ENCODE results near the gene FRMD8.
"Not testable (repeated sequence)": the region's sequence is repeated elsewhere in the genome, so short reads cannot be mapped to it uniquely, and the experiment has no call there.

The FRMD8 gene

GRCh38 chr11:65437436-65438227 lies 51.2 kb downstream of the FRMD8 start:
- peak in 1 of 2 donors; percentile 22 for DNase-seq

GRCh38 chr11:65438257-65439151 lies 52.1 kb downstream of the FRMD8 start:
- DNase-seq: peak in 1 of 2 donors; percentile 24

- DNase-seq: peak in 1 of 2 donors; percentile 24
Observed at GRCh38 chr11:65439331-65440181, 53.1 kb downstream of the FRMD8 start.

- DNase-seq: peak in 1 of 2 donors; percentile 33
Observed at GRCh38 chr11:65440831-65441499, 54.5 kb downstream of the FRMD8 start.

- DNase-seq: peak in 1 of 2 donors; percentile 24
Observed at GRCh38 chr11:65442842-65443331, 56.5 kb downstream of the FRMD8 start.

GRCh38 chr11:65444314-65445051 lies 58.0 kb downstream of the FRMD8 start:
- DNase-seq: no peak

- peak in 1 of 2 donors; percentile 29 for DNase-seq
Observed at GRCh38 chr11:65445101-65445603, 58.7 kb downstream of the FRMD8 start.

- DNase-seq: peak in 1 of 2 donors; percentile 36
Observed at GRCh38 chr11:65445604-65446445, 59.4 kb downstream of the FRMD8 start.

GRCh38 chr11:65446446-65447277 lies 60.2 kb downstream of the FRMD8 start:
- peak in 1 of 2 donors; percentile 44 for DNase-seq

GRCh38 chr11:65448074-65448417 lies 61.6 kb downstream of the FRMD8 start:
- peak in 1 of 2 donors; percentile 45 for DNase-seq

GRCh38 chr11:65448418-65449105 lies 62.1 kb downstream of the FRMD8 start:
- no peak for DNase-seq

- not testable (repeated sequence) for DNase-seq
Observed at GRCh38 chr11:65451301-65451700, 64.9 kb downstream of the FRMD8 start.

GRCh38 chr11:65452259-65452658 lies 65.8 kb downstream of the FRMD8 start:
- DNase-seq: not testable (repeated sequence)

GRCh38 chr11:65452806-65453490 lies 66.5 kb downstream of the FRMD8 start:
- DNase-seq: no peak

- DNase-seq: no peak
Observed at GRCh38 chr11:65454311-65454695, 67.9 kb downstream of the FRMD8 start.

GRCh38 chr11:65454696-65455456 lies 68.4 kb downstream of the FRMD8 start:
- DNase-seq: peak; percentile 85 to 88

GRCh38 chr11:65456418-65456817 lies 70.0 kb downstream of the FRMD8 start:
- DNase-seq: no peak
